ENCODE measurements around the gene NXPH1. TPM values are rescaled to one million over a fixed set of nuclear protein-coding genes. Genes with fewer than 3 reads are reported as not detected.
A peak's percentile ranks its signal among the peaks of the same experiment; 100 is the strongest.

The NXPH1 gene
- total RNA-seq, 2 donors from 2014 or later: 0.24 TPM; not detected in 1

DNA sequence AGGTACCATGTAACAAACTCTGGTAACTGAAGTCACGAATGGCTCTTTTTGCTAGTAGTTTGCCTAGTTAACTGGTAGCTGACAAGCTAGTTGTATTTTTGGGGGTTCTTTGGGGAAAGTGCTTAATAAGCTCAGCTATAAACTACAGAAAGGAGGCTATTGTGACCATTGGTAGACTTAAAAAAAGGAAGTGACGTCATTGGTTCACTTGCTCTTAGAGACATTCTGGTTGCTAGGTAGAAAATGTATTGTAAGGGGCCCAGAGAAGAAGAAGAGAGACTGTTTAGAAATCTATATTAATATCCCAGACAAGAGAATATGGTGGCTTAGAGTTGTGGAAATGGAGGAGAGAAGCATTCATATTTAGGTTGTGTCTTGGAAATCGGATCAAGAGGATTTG is 103.0 kb downstream of the NXPH1 start:
- no peaks in the 10 kb centered on the region for H3K9me3 Mint-ChIP-seq
- WGBS, 2 experiments (ENCODE audit: insufficient coverage in 1 of 2, insufficient read length in 1 of 2): 88 to 94% methylated on average over 3 of the region's 3 CpGs
- no peak overlapping the region for H3K4me3 ChIP-seq (ENCODE audit: low read length)
- H3K27me3 Mint-ChIP-seq (ENCODE audit: insufficient read depth): no peaks in the 10 kb centered on the region
- no peak overlapping the region for H3K9ac ChIP-seq (ENCODE audit: extremely low read depth, low read length, poor library complexity, severe bottlenecking)
- no peak for DNase-seq
- peaks cover 2% of the 10 kb centered on the region for H3K4me1 Mint-ChIP-seq
- no peaks in the 10 kb centered on the region for H3K27me3 ChIP-seq (ENCODE audit: control insufficient read depth, insufficient read depth, low read length, poor library complexity, severe bottlenecking)
- H3K4me1 ChIP-seq (ENCODE audit: control insufficient read depth, insufficient read depth, low read length): no peaks in the 10 kb centered on the region
- H3K9me3 ChIP-seq (ENCODE audit: control insufficient read depth, low read length): no peaks in the 10 kb centered on the region
- H3K4me3 Mint-ChIP-seq: no peak overlapping the region
- no peak overlapping the region for H3K27ac Mint-ChIP-seq
- no peak overlapping the region for H3K27ac ChIP-seq (ENCODE audit: low read depth, low read length)
- TF ChIP-seq, protein P1, sequence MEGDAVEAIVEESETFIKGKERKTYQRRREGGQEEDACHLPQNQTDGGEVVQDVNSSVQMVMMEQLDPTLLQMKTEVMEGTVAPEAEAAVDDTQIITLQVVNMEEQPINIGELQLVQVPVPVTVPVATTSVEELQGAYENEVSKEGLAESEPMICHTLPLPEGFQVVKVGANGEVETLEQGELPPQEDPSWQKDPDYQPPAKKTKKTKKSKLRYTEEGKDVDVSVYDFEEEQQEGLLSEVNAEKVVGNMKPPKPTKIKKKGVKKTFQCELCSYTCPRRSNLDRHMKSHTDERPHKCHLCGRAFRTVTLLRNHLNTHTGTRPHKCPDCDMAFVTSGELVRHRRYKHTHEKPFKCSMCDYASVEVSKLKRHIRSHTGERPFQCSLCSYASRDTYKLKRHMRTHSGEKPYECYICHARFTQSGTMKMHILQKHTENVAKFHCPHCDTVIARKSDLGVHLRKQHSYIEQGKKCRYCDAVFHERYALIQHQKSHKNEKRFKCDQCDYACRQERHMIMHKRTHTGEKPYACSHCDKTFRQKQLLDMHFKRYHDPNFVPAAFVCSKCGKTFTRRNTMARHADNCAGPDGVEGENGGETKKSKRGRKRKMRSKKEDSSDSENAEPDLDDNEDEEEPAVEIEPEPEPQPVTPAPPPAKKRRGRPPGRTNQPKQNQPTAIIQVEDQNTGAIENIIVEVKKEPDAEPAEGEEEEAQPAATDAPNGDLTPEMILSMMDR (conservative IDR thresholded peaks at IDR 0.05): no peak
- no peaks in the 10 kb centered on the region for H3K36me3 ChIP-seq (ENCODE audit: control insufficient read depth, insufficient read depth, low read length)
- H3K36me3 Mint-ChIP-seq (ENCODE audit: low read depth): no peaks in the 10 kb centered on the region

DNA sequence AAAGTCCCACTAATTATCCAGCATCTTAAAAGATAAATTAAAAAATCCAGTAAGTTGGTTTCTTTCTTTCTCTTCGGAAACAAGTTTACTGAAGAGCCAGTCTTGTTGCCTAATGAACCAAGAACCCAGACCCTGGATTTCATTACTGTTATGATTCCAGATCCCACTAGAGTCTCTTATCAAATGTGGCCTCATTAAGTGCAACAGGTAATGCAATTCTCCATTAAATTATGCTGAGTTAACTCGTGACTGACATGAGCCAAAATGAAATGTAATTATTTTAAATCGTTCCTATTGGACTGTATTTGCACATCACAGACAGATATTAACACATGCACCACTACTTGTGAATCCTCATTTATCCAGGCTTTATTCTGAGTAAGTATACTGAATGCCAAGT is 115.6 kb downstream of the NXPH1 start:
- TF ChIP-seq, protein P1 (conservative IDR thresholded peaks at IDR 0.05): no peak
- Mint-ChIP-seq H3K27ac (no peak overlapping the region), H3K9me3 (no peaks in the 10 kb centered on the region), H3K4me3 (no peak overlapping the region), H3K4me1 (no peaks in the 10 kb centered on the region), H3K36me3 (ENCODE audit: low read depth) (no peaks in the 10 kb centered on the region), H3K27me3 (ENCODE audit: insufficient read depth) (no peaks in the 10 kb centered on the region)
- Histone ChIP-seq H3K4me1 (ENCODE audit: control insufficient read depth, insufficient read depth, low read length) (no peaks in the 10 kb centered on the region), H3K36me3 (ENCODE audit: control insufficient read depth, insufficient read depth, low read length) (no peaks in the 10 kb centered on the region), H3K9ac (ENCODE audit: extremely low read depth, low read length, poor library complexity, severe bottlenecking) (no peak overlapping the region), H3K4me3 (ENCODE audit: low read length) (no peak overlapping the region), H3K27ac (ENCODE audit: low read depth, low read length) (no peak overlapping the region), H3K9me3 (ENCODE audit: control insufficient read depth, low read length) (no peaks in the 10 kb centered on the region), H3K27me3 (ENCODE audit: control insufficient read depth, insufficient read depth, low read length, poor library complexity, severe bottlenecking) (no peaks in the 10 kb centered on the region)
- no peak for DNase-seq
- WGBS, 2 experiments (ENCODE audit: insufficient coverage in 1 of 2, insufficient read length in 1 of 2): 88 to 90% methylated on average over 2 to 3 of the region's 3 CpGs

DNA sequence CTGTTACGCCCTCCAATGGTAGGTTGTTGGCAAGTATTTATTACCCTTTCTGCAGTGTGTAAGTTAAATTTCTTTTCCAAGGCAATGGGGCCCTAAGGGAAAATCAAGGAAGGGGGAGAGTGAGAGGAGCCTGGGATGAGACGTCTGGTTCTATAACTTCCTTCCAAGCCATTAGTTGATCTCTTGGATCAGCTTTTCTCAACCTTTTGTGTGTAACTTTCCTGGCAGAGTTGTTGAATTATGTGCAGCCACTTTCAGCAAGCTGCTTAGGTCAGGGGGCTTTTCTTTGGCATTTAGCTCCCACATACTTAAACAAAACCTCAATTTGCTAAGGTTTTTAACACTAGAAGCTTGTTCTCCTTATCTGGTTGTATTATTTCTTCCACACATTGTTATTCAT is 127.1 kb downstream of the NXPH1 start:
- Mint-ChIP-seq H3K27ac (no peak overlapping the region), H3K27me3 (ENCODE audit: insufficient read depth) (no peaks in the 10 kb centered on the region), H3K9me3 (no peaks in the 10 kb centered on the region), H3K36me3 (ENCODE audit: low read depth) (no peaks in the 10 kb centered on the region), H3K4me1 (peaks cover 8% of the 10 kb centered on the region), H3K4me3 (no peak overlapping the region)
- DNase-seq: no peak
- H3K36me3 ChIP-seq (ENCODE audit: control insufficient read depth, insufficient read depth, low read length): no peaks in the 10 kb centered on the region
- TF ChIP-seq, protein P1 (conservative IDR thresholded peaks at IDR 0.05): peak; percentile 30
- no peaks in the 10 kb centered on the region for H3K9me3 ChIP-seq (ENCODE audit: control insufficient read depth, low read length)
- H3K4me3 ChIP-seq (ENCODE audit: low read length): no peak overlapping the region
- 78 to 90% methylated on average over 1 to 2 of the region's 2 CpGs for WGBS, 2 experiments (ENCODE audit: insufficient coverage in 1 of 2, insufficient read length in 1 of 2)
- no peaks in the 10 kb centered on the region for H3K27me3 ChIP-seq (ENCODE audit: control insufficient read depth, insufficient read depth, low read length, poor library complexity, severe bottlenecking)
- H3K4me1 ChIP-seq (ENCODE audit: control insufficient read depth, insufficient read depth, low read length): no peaks in the 10 kb centered on the region
- H3K9ac ChIP-seq (ENCODE audit: extremely low read depth, low read length, poor library complexity, severe bottlenecking): no peak overlapping the region
- peak overlapping the region; percentile 19 for H3K27ac ChIP-seq (ENCODE audit: low read depth, low read length)
